Ascending aorta (tissue), 2 donors: Measurements from ENCODE around the gene TJP2. TPM values are rescaled to one million over a fixed set of nuclear protein-coding genes. Genes with fewer than 3 reads are reported as not detected.
"Not testable (repeated sequence)": the region's sequence is repeated elsewhere in the genome, so short reads cannot be mapped to it uniquely, and the experiment has no call there.

Source experiments
- DNase-seq, 2 donors: peaks; one replicate each; pipeline ENCODE4 v3.0.0-alpha.2; 2019; ENCODE audit warnings: low spot score in 2 of 2
- H3K27ac ChIP-seq, 2 donors: fragments of 200-600 bp; sonication (generic); one replicate each; pipeline ENCODE4 v1.5.1; 2016 to 2017; ENCODE audit warnings: mild to moderate bottlenecking in 1 of 2
- H3K27me3 ChIP-seq: fragments of 200-600 bp; sonication (generic); one replicate; pipeline ENCODE4 v1.5.1; 2017
- H3K36me3 ChIP-seq, 2 donors: fragments of 200-600 bp; sonication (generic); one replicate each; pipeline ENCODE4 v1.5.1; 2016
- H3K4me1 ChIP-seq, 2 donors: fragments of 200-600 bp; sonication (generic); one replicate each; pipeline ENCODE4 v1.5.1; 2016 to 2017; ENCODE audit warnings: mild to moderate bottlenecking in 1 of 2
- H3K4me3 ChIP-seq, 2 donors: fragments of 200-600 bp; sonication (generic); one replicate each; pipeline ENCODE4 v1.5.1; 2016 to 2017; ENCODE audit warnings: mild to moderate bottlenecking in 1 of 2
- H3K9me3 ChIP-seq, 2 donors: fragments of 200-600 bp; sonication (generic); one replicate each; pipeline ENCODE4 v1.5.1; 2016
- CTCF ChIP-seq, 3 experiments: fragments of 200-600 bp in 2 of 3; fragments of 450-650 bp in 1 of 3; sonication (generic) in 2 of 3; IDR thresholded peaks; one replicate each; pipeline ENCODE4 v1.5.1; 2016 to 2019; ENCODE audit warnings: antibody characterized with exemption in 3 of 3, mild to moderate bottlenecking in 1 of 3, moderate library complexity in 1 of 3
- intact Hi-C: fragments of 100-400 bp; cut with DNase I; formaldehyde crosslinking; loops from one replicate; pipeline ENCODE4 v1.15.1; 2023
- total RNA-seq: library from RNA; depleted of rRNA; stranded (reverse); fragments of >200 nt; gene quantifications from one replicate; pipeline ENCODE4 v1.1.0, GENCODE V29; 2016

TJP2 gene
- total RNA-seq, 1 donor from 2014 or later = 154 TPM

- no peaks in the 10 kb centered on the region for H3K27me3 ChIP-seq
- no peak for DNase-seq
- intact Hi-C loops = no loop called here
- no peak overlapping the region for H3K27ac ChIP-seq
- no peak for TF ChIP-seq CTCF (IDR thresholded peaks at IDR 0.05)
- no peaks in the 10 kb centered on the region for H3K36me3 ChIP-seq
- H3K9me3 ChIP-seq = no peaks in the 10 kb centered on the region
- H3K4me1 ChIP-seq = peaks cover 3 to 6% of the 10 kb centered on the region in 2 donors
- no peak overlapping the region for H3K4me3 ChIP-seq
Measured at GRCh38 chr9:69303331-69303730, 129.3 kb downstream of the TJP2 start.

DNA sequence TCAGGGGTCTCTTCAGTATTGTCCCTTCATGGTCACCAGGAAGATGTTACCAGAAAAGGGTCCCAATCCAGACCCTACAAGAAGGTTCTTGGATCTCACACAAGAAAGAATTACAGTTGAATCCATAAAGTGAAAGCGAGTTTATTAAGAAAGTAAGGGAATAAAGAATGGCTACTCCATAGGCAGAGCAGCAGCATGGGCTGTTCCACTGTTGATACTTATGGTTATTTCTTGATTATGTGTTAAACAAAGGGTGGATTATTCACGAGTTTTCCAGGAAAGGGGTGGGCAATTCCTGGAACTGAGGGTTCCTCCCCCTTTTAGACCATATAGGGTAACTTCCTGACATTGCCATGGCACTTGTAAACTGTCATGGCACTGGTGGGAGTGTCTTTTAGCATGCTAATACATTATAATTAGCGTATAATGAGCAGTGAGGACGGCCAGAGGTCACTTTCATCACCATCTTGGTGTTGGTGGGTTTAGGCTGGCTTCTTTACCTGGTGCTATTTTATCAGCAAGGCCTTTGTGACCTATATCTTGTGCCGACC, 132.9 kb downstream of the TJP2 start:
- H3K4me3 ChIP-seq, H3K27me3 ChIP-seq, H3K27ac ChIP-seq, H3K9me3 ChIP-seq, DNase-seq, intact Hi-C loops, H3K4me1 ChIP-seq, H3K36me3 ChIP-seq: not testable (repeated sequence)

DNA sequence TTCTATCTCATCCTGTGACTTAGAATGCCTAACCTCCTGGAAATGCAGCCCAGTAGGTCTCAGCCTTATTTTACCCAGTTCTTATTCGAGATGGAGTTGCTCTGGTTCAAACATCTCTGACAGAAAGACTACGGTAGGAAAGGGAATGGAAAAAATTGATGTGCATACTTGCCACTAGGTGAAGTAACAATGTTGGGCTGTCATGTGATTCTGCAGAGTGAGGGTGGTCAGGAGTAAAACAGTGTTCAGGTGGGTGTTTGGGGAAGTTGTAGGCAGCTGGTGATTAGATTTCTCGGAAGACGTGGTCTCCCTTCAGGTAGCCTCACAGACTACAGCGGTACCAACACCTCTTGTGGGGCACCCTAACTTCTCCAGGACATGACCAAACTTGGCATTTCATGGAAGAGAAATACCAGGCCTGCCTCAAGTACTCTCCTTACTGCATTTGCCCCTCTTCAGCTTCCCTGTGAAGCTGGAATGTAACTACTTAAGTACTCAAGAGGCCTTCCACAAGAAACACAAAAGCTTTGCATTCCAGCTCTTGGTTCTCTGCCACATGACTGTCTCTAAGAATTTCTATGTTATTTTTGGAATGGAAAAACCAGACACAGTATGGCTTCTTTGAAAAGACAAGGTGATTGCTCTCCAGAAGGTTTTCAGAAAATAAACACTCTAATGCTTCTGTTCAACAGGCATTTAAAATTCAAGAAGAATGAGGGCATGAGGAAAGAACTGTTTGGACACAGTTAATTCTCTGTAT, 133.5 kb downstream of the TJP2 start:
- intact Hi-C loops = no loop called here
- Histone ChIP-seq H3K27me3 (no peaks in the 10 kb centered on the region), H3K9me3 (no peaks in the 10 kb centered on the region), H3K36me3 (no peaks in the 10 kb centered on the region), H3K4me1 (peaks cover 3 to 6% of the 10 kb centered on the region in 2 donors), H3K4me3 (no peak overlapping the region), H3K27ac (no peak overlapping the region)
- TF ChIP-seq CTCF (IDR thresholded peaks at IDR 0.05) = no peak
- no peak for DNase-seq

GRCh38 chr9:69308206-69308931, 134.3 kb downstream of the TJP2 start:
- no peak for TF ChIP-seq CTCF (IDR thresholded peaks at IDR 0.05)
- H3K4me3 ChIP-seq = no peak overlapping the region
- H3K4me1 ChIP-seq = peaks cover 3 to 6% of the 10 kb centered on the region in 2 donors
- H3K9me3 ChIP-seq = no peaks in the 10 kb centered on the region
- no peak for DNase-seq
- intact Hi-C loops = no loop called here
- no peaks in the 10 kb centered on the region for H3K36me3 ChIP-seq
- no peaks in the 10 kb centered on the region for H3K27me3 ChIP-seq
- no peak overlapping the region for H3K27ac ChIP-seq

DNA sequence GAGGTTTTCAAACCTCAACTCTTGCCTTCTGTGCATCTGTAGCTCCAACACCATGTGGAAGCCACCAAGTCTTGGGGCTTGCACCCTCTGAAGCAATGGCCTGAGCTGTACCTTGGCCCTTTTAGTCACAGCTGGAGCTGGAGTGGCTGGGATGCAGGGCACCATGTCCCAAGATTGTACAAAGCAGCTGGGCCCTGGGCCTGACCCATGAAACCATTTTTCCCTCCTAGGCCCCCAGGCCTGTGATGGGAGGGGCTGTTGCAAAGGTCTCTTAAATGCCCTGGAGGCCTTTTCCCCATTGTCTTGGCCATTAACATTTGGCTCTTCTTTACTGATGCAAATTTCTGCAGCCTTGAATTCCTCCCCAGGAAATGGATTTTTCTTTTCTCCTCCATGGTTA, 139.1 kb downstream of the TJP2 start:
- no peaks in the 10 kb centered on the region for H3K9me3 ChIP-seq
- TF ChIP-seq CTCF (IDR thresholded peaks at IDR 0.05) = no peak
- H3K4me1 ChIP-seq = no peaks in the 10 kb centered on the region
- no peak overlapping the region for H3K4me3 ChIP-seq
- no peaks in the 10 kb centered on the region for H3K27me3 ChIP-seq
- H3K36me3 ChIP-seq = no peaks in the 10 kb centered on the region
- intact Hi-C loops = no loop called here
- no peak for DNase-seq
- no peak overlapping the region for H3K27ac ChIP-seq

DNA sequence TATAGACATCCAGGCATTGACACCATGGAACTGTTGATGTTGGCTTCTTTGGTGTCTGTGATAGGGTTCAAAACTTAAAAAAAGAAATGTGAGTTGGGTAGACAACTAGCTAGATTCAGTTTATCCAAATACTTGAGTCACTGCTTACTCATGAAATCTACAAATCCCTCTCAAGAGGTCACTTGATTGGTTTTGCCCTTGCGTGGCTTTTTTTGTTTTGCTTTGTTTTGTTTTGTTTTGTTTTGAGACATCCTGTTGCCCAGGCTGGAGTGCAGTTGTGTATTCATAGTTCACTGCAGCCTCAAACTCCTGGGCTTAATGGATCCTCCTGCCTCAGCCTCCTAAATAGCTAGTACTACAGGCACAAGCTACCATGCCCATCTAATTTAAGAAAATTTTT, 140.5 kb downstream of the TJP2 start:
- no peak for DNase-seq
- Histone ChIP-seq H3K27ac (no peak overlapping the region), H3K27me3 (no peaks in the 10 kb centered on the region), H3K4me3 (no peak overlapping the region), H3K4me1 (no peaks in the 10 kb centered on the region), H3K9me3 (no peaks in the 10 kb centered on the region), H3K36me3 (no peaks in the 10 kb centered on the region)
- intact Hi-C loops = no loop called here
- TF ChIP-seq CTCF (IDR thresholded peaks at IDR 0.05) = no peak
